Activated naive CD8-positive, alpha-beta T cell treated with anti-CD3 and anti-CD28 coated beads, Interleukin-2, amount 50 U/mL, for 16 hours (primary cell): ENCODE results near the gene FAM209B.
"Not testable (repeated sequence)": the region's sequence is repeated elsewhere in the genome, so short reads cannot be mapped to it uniquely, and the experiment has no call there.

Experiments used
- DNase-seq: peaks from one replicate; pipeline ENCODE4 v3.0.0-alpha.2; 2020; ENCODE audit warnings: low read depth, low spot score

FAM209B gene

DNA sequence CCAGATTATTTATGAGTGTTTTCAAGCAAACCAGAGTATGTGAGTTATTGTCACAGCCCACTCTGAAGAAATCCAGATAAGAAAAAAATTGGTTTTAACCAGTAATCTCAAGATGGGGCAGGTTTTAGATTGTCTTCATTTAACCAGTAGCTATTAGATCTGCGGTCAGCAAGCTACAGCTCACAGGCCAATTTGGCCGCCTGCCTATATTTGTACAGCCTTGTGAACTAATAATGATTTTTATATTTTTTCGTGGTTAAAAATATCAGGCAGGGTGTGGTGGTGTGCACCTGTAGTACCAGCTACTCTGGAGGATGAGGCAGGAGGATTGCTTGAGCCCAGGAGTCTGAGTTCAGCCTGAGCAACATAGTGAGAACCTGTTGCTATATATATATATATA, 5.0 kb downstream of the FAM209B start:
- DNase-seq: no peak

DNA sequence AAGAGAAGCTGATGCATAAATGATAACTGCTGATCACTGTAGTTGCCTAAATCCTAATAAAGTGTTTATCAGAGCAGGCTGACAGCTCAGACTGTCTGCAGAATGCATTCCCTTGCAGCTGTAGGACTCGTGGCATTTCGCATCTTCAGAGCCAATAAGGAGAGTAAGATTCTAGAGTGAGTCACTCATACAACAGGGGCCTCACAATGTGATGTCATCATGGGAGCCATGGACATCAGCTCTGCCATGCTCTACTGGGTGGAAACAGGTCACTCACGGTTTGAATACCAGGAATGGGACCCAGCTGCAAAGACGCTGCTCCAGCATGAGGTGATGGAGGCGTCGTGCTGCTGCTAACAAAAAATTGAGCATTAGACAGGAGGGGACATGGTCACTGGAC, 7.4 kb downstream of the FAM209B start:
- no peak for DNase-seq

DNA sequence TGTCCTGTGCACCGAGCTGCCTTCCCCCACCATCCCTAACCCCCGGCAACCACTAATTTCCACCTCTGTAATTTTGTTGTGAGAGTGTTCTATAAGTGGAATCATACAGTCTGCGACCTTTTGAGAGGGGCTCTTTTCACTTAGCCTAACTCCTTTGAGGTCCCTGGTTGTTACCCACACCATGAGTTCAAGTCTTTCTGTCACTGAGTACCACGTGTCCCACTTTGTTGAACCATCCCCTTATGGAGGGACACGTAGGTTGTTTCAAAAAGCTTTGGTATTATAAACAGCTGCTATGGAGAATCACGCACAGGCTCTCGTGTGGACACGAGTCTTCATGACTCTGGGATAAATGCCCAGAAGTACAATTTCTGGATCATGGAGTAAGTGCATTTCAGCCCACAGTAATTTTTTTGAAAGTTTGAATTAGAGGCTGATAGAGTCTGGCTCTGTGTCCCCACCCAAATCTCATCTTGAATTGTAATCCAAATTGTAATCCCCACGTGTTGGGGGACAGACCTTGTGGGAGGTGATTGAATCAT, 9.5 kb downstream of the FAM209B start:
- DNase-seq: no peak

DNA sequence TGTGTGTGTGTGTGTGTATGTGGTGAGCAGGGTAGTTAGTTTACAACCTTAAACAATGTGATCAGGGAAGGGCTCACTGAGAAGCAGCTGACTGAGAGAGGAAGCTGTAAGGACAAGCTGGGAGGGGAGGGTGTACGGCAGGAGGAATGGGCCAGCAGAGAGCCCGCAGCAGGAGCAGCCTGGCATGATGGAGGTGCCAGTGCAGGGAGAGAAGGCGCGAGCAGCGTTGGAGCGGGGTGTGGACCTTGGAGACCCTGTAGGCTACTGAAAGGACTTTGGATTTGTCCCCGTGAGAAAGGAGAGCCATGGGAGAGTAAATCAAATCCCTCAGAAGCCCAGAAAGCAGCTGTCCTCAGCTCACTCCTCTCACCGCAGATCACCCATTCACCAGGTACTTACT, 18.5 kb downstream of the FAM209B start:
- DNase-seq: no peak

DNA sequence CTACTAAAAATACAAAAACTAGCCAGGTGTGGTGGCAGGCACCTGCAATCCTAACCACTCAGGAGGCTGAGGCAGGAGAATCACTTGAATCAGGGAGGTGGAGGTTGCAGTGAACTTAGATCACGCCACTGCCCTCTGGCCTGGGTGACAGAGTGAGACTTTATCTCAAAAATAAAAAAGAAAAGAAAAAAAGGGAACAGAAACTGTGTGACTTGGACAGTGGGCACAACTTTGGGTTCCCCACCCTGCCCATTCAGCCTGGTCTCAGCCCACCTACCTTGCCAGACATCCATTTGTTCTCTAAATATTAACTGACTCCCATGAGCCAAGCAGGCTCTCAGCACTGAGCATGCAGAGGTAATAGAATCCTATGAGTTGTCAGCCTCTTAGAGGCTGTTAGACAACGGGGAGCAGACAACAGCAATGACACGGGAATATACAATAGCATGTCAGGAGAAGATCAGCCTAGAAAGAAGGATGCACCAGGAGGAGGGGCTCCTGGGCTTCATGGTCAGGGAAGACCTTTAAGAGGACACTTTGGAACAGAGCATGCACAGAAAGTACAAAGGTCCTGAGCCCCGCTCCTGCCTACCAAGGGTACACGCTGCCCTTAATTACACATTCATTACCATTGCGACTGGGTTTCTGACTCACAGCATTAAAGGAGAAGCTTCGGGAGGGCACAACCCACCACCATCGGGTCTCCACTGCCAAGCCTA, 20.0 kb downstream of the FAM209B start:
- no peak for DNase-seq

DNA sequence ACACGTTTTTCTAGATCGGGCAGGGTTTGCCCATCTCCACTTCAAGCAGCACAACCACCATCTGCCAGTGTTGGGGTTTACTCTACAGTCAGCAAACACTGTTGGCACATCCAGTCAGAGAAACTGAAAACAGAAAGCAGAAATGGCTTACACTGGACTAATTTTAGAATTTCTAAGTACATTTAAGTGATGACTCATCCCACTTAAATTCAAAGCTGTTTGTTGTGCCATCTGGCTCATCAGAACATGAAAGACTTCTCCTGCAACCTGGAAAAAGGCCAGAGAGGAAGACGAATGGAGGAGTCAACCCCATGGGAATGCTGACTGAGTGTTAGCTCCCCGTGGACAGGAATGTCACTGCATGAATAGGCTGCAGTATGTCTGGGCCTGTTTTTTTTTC, 21.8 kb downstream of the FAM209B start:
- no peak for DNase-seq

DNA sequence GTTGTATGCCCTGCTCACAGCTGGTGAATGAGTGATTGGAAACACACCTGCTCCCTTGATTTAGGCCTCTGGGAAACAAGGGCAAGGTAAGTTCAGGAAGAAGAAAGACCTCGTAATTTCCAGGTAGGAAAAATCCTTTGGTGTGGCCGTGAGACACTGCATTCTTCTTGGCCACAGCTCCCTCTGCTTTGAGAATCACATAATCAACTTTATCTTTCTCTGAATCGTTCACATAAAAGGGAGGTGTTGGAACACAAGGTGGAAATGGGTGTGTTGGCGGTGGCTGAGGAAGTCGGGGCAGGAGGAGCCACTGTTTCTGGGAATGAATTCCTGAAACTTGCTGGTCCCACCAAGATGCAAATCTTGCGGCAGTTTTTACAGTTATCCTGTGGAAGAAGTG, 25.9 kb downstream of the FAM209B start:
- DNase-seq: no peak

DNA sequence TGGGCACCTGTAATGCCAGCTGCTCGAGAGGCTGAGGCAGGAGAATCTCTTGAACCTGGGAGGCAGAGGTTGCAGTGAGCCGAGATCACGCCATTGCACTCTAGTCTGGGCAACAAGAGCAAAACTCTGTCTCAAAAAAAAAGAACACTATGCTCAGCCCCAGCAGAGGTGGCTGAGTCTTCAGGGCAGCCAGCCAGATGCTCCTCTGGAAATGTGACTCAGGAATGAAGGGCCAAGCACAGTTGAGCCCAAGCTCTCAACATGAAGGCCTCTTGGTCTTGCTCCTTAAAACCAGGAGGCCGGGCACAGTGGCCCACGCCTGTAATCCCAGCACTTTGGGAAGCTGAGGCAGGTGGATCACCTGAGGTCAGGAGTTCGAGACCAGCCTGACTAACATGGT, 31.5 kb downstream of the FAM209B start:
- not testable (repeated sequence) for DNase-seq

DNA sequence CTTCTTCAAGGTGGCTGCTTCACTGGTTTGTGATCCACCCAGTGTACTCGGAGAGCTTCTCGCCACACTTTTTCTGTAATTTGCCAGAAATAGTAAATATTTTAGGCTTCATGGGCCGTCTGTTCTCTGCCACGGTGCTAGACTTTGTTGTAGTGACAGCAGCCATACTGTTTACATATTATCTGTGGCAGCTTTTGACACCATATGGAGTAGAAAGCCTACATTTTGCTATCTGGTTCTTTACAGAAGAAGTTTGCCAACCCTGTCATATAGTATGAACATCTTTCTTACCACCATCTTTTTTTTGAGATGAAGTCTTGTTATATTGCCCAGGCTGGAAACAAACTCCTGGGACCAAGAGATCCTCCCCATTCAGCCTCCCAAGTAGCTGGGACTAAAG, 32.5 kb downstream of the FAM209B start:
- no peak for DNase-seq

DNA sequence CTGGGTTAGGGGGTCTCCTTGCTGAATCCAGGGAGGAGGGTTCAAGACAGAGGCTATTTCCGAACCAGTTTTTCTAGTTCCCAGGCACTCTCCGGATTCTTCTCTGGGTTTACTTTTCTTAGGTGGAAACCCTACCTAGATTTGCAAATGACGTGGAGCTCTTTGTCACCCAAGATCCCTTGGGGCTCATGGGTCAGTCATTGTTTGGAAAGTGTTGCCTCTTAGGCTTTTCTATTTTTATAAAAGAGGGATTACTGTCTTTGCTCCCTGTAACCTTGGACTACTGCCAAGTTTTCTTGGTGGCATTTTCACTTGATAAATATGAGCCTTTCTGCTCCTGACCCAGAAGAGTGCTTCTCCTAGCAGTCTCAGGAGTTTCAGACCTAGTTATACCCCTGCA, 33.6 kb downstream of the FAM209B start:
- no peak for DNase-seq

DNA sequence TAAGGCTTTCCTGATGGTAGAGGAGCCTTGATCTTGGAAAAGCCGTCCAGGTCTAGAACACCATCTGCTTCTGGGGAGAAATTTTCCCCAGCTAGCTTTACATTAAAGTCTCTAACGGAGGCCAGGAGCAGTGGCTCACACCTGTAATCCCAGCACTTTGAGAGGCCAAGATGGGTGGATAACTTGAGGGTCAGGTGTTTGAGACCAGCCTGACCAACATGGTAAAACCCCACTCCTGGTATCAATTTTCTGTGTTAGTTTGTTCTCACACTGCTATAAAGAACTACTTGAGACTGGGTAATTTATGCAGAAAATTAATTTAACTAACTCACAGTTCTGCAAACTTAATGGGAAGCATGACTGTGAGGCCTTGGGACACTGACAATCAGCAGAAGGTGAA, 37.8 kb downstream of the FAM209B start:
- no peak for DNase-seq

DNA sequence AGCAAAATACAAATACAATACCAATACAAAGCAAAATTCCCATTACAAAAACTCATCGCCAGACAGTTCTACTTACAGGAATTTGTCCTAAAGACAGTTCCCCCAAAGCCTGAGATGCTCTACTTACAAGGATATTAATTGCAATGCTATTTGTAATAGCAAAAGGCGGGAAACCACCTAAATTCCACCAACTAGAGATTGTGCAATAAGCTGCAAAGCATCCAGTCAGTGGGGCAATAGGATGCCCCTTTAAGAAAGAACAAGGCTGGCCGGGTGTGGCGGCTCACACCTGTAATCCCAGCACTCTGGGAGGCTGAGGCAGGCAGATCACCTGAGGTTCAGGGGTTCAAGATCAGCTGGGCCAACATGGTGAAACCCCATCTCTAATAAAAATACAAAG, 39.1 kb downstream of the FAM209B start:
- no peak for DNase-seq

DNA sequence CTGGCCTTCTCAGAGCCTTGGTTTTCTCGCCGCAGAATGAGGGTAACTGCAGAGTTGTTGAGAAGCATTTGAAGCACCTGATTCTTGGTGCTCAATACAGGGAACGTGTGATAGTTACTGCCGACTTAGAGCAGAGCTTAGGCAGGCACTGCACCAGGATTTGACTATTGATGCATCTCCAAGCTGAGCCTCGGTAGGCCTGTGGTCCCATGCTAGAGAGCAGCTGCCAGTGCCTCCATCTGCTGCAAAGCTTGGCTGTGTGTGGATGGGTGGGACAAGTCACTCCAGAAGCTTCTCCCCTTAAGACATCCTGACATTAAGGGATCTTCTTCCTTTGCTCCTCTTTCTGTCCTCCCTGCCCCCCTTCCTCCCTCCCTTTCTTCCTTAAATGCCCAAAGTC, 40.9 kb downstream of the FAM209B start:
- no peak for DNase-seq

DNA sequence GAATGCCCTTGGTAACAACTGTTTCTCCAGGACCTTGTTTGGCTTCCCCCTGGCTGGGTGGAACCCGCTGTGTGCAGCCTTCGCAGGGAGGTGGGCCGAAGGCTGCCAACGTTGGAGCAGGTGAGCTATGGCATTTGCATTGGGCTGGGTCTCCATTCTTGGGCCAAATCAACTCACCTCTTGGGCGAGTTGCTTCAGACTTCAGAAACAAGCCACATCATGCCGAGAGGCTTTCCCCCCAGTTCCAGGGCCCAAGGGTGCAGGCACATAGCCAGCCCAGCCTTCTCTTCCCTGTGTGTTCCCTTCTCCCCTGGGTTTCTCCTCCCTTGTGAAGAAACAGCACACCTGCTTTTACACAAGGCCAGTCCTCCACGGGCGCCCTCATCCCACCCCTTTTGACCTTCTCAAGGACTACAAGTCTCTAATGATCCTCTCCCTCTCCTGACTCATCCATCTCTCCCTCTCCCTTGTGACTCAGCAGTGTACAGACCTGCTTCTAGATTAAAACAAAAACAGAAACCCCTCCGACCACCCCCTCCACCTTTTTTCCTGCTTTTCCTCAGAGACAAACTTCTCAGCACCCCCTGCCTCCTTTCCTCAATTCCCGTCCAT, 41.6 kb downstream of the FAM209B start:
- DNase-seq: no peak

DNA sequence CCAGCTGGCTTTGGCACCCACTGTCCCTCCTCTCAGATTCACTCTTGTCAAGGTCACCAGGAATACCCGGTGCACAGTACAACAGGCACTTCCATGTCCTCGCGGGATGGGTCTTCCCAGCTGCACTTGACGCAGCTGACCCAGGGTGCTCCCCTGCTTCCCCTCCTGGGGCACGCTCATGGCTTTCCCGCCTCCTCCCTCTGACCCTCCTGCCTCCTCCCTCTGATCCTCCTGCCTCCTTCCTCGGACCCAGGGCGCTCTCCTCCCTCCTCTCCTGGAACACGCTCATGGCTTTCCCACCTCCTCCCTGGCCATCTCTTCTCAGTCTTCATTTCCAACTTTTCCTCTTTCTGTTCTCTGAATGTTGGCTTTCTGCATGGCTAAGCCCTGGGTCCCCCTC, 42.1 kb downstream of the FAM209B start:
- no peak for DNase-seq

DNA sequence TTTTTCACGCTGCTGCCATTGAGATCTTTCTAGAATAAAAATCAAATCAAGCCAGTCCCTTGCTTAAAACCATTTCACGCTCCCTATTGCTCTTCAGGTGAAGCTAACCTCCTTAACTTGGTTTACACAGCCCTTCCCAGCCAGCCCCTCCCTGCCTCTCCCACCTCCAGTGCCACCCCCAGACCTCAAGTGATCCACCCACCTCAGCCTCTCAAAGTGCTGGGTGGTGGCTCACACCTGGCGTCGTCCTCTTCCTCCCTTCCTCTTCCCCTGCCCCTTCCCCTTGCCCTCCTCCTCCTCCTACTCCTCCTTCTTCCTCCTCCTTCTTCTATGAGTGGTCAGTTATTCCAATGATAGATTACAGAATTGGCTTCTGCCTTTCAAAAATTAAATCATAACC, 42.9 kb downstream of the FAM209B start:
- DNase-seq: no peak

DNA sequence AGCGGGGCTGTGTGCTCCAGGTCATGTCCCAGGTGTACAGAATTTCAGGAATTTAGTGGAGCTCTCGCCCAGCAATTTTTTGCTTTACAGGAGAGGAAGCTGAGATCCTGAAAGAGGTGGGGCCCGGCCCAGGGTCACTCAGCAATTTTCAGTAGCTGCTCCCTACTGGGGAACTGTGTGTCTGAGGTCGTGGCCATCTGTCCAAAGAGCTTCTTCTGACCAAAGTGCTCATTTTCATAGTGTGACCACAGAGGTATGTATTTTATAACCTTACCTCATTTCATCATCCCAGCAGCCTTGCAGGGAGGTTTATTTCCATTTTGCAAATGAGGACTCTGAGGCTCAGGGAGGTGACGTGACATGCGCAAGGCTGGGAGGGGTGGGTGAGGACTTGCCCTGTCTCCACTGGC, 46.3 kb downstream of the FAM209B start:
- DNase-seq: no peak

DNA sequence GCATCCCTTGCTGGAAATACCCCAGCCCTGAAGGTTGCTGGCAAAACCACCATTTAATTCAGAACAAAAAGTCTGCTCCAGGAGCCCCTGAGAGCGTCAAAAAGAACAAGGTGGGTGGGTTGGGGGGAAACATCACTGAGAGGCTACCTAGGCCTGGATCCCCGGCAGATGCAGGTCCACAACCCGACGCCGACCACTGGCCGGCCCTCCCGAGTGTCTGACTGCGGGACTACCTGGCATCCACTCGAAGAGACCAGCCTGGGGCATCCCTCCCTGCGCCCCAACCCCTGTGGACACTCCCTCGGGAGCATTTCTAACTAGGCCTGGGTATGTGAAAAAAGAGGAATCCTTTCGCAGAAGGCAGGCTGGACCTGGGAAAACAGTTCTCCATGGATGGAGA, 47.2 kb downstream of the FAM209B start:
- DNase-seq: no peak

DNA sequence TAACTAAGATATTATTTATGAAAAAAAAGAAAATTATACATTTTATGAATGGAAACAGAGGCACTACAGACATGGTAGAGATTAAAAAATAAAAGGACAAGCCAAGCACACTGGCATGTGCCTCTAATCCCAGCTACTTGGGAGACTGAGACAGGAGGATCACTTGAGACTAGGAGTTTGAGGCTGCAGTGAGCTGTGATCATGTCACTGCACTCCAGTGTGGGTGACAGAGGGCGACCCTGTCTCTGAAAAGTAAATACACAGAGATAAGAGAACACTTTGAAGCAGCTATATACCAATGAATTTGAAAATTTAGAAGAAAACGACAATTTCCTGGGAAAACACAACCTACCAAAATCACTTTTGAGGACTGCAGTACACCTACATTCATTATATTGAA, 48.7 kb downstream of the FAM209B start:
- DNase-seq: no peak

DNA sequence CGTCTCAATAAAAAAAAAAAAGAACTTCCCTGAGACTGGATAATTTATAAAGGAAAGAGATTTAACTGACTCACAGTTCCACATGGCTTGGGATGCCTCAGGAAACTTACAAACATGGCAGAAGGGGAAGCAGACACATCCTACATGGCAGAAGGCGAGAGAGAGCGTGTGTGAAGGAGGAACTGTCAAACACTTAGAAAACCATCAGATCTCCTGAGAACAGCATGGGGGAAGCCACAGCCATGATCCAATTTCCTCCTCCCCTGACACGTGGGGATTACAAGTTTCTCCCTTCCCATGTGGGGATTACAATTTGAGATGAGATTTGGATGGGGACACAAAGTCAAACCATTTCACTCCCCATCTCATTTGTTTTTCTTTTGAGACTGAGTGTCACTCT, 49.5 kb downstream of the FAM209B start:
- DNase-seq: no peak

DNA sequence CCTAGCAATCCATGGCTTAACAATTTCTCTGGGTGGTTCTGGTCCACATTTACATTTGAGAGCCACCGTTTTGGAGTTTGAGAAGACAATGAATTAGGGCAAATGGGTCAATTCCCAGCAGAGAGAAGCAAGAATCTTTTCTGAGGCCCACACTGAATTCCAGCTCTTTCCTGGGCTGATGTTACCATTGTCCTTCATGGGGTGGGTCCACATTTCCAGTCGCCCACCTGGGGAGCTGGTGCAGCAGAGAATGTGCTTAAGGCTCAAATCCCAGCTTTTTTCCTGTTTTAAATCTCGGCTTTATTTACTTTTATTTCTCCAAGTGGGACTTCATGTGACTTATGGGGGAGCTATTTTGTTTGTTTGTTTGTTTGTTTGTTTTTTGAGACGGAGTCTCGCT, 51.9 kb downstream of the FAM209B start:
- no peak for DNase-seq
